Erythroblast (primary cell): ENCODE data around the gene CDCP2.

Source experiments
- GATA1 ChIP-seq: IDR thresholded peaks from 2 replicates; pipeline ENCODE4 v1.6.1; 2011; ENCODE audit warnings: low read depth, mild to moderate bottlenecking, control low read depth, low read length, moderate library complexity
- POLR2A ChIP-seq: IDR thresholded peaks from 2 replicates; pipeline ENCODE4 v1.6.1; 2011; ENCODE audit warnings: mild to moderate bottlenecking, low read length

DNA sequence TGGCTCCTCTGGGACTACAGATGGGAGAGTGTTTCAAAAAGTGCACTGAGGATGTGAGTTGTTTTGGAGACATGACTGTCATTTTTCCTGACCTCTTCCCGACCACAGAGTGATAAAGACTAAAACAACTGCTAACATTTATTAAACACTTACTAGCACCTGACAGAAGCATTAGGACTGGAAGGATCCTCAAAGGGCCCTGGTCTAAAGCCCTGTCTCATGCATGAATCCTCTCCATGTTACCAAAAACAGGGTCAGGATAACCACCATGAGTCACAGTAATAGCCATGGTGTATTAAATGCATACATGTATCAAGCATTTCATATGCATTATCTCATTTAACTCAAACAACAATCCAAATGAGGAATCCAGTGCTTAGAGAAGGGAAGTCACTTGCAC is 35.5 kb upstream of the CDCP2 start:
- no peak for TF ChIP-seq POLR2A
- no peak for TF ChIP-seq GATA1
